IMR-90 (cell line): Measurements from ENCODE around the gene SYNGR1. TPM values are rescaled to one million over a fixed set of nuclear protein-coding genes. Genes with fewer than 3 reads are reported as not detected.

Experiments used
- ATAC-seq: fragments of 200-7000 bp; cut with Tn5 transposase; 2 replicates; pipeline ENCODE4 v1.9.1; 2020; ENCODE audit warnings: low read depth, mild to moderate bottlenecking, moderate library complexity
- BruUV-seq: library from RNA; stranded (reverse); fragments of 400-500 nt; replicated peaks from 2 replicates; lab custom pipeline; 2021; lab: Mats Ljungman, UMichigan
- CTCF ChIA-PET: fragments of 300-600 bp; formaldehyde crosslinking; extraction: SDS; loops from one replicate; lab custom pipeline; 2021; ENCODE audit warnings: antibody characterized with exemption; lab: Yijun Ruan, JAX
- POLR2A ChIA-PET: fragments of 300-600 bp; sonication (Branson Sonifier 250); formaldehyde crosslinking; loops from one replicate; lab custom pipeline; 2022; ENCODE audit warnings: antibody characterized with exemption; ENCODE audit not compliant: unreplicated experiment; lab: Charles Lee
- DNase-seq: peaks from one replicate; pipeline ENCODE4 v3.0.0; 2013
- H2AFZ ChIP-seq: replicated peaks from 2 replicates; pipeline ENCODE3; 2013; ENCODE audit warnings: low read length, mild to moderate bottlenecking; ENCODE audit not compliant: poor library complexity
- H2AK5ac ChIP-seq: 2 replicates; pipeline ENCODE4 v1.6.1; 2013; ENCODE audit warnings: low read depth, low read length, inconsistent platforms
- H2AK9ac ChIP-seq: replicated peaks from 2 replicates; pipeline ENCODE3; 2013; ENCODE audit warnings: mild to moderate bottlenecking, low read depth, low read length, moderate library complexity; ENCODE audit not compliant: poor library complexity
- H2BK120ac ChIP-seq: 2 replicates; pipeline ENCODE4 v1.6.1; 2013; ENCODE audit warnings: low read depth, low read length, inconsistent platforms
- H2BK15ac ChIP-seq: 3 replicates; pipeline ENCODE4 v1.6.1; 2013; ENCODE audit warnings: low read depth, low read length, inconsistent platforms
- H2BK20ac ChIP-seq: 2 replicates; pipeline ENCODE4 v1.6.1; 2013; ENCODE audit warnings: low read depth, mild to moderate bottlenecking, inconsistent platforms, low read length, moderate library complexity
- H2BK5ac ChIP-seq: 2 replicates; pipeline ENCODE4 v1.6.1; 2013; ENCODE audit warnings: mild to moderate bottlenecking, low read depth, low read length, inconsistent platforms; ENCODE audit not compliant: poor library complexity, severe bottlenecking
- H3K14ac ChIP-seq: replicated peaks from 2 replicates; pipeline ENCODE4 v1.6.1; 2013; ENCODE audit warnings: low read depth, low read length, inconsistent platforms
- H3K18ac ChIP-seq: 2 replicates; pipeline ENCODE4 v1.6.1; 2013; ENCODE audit warnings: low read depth, low read length, control low read depth
- H3K23ac ChIP-seq: 2 replicates; pipeline ENCODE4 v1.6.1; 2013; ENCODE audit warnings: low read depth, low read length, inconsistent platforms
- H3K27ac ChIP-seq: 2 replicates; pipeline ENCODE4 v1.5.1; 2013; ENCODE audit warnings: mild to moderate bottlenecking, control low read depth, low read length; ENCODE audit not compliant: insufficient read depth
- H3K27me3 ChIP-seq: 2 replicates; pipeline ENCODE4 v1.6.1; 2013; ENCODE audit warnings: low read length; ENCODE audit not compliant: control insufficient read depth, insufficient read depth
- H3K36me3 ChIP-seq: 2 replicates; pipeline ENCODE4 v1.6.1; 2013; ENCODE audit warnings: low read length, mixed read lengths; ENCODE audit not compliant: control insufficient read depth, insufficient read depth
- H3K4ac ChIP-seq: 2 replicates; pipeline ENCODE4 v1.6.1; 2013; ENCODE audit warnings: low read depth, low read length, inconsistent platforms
- H3K4me1 ChIP-seq: 2 replicates; pipeline ENCODE4 v1.6.1; 2013; ENCODE audit warnings: low read length, mixed read lengths; ENCODE audit not compliant: control insufficient read depth, insufficient read depth
- H3K4me2 ChIP-seq: 2 replicates; pipeline ENCODE4 v1.6.1; 2013; ENCODE audit warnings: low read depth, mild to moderate bottlenecking, control low read depth, low read length, moderate library complexity
- H3K4me3 ChIP-seq: 2 replicates; pipeline ENCODE4 v1.5.1; 2013; ENCODE audit warnings: low read depth, mild to moderate bottlenecking, control low read depth, low read length, moderate library complexity; ENCODE audit not compliant: insufficient read depth
- H3K56ac ChIP-seq: 2 replicates; pipeline ENCODE4 v1.6.1; 2013; ENCODE audit warnings: low read length, inconsistent platforms; ENCODE audit not compliant: insufficient read depth; ENCODE audit errors: extremely low read depth
- H3K79me1 ChIP-seq, 2 experiments: 2 replicates each; pipeline ENCODE4 v1.6.1; 2013; ENCODE audit warnings: low read length in 2 of 2, inconsistent platforms in 1 of 2, low read depth in 1 of 2
- H3K9ac ChIP-seq: 2 replicates; pipeline ENCODE4 v1.6.1; 2013; ENCODE audit warnings: low read depth, low read length, control low read depth
- H3K9me1 ChIP-seq: 2 replicates; pipeline ENCODE4 v1.6.1; 2013; ENCODE audit warnings: low read length, inconsistent platforms; ENCODE audit not compliant: insufficient read depth
- H3K9me3 ChIP-seq: 2 replicates; pipeline ENCODE4 v1.6.1; 2013; ENCODE audit warnings: low read length; ENCODE audit not compliant: control insufficient read depth, insufficient read depth
- H4K20me1 ChIP-seq: 2 replicates; pipeline ENCODE4 v1.6.1; 2013; ENCODE audit warnings: low read length, inconsistent platforms; ENCODE audit not compliant: insufficient read depth
- H4K5ac ChIP-seq: 2 replicates; pipeline ENCODE4 v1.6.1; 2013; ENCODE audit warnings: mild to moderate bottlenecking, low read depth, low read length, control low read depth
- H4K8ac ChIP-seq, 2 experiments: 2 replicates each; pipeline ENCODE4 v1.6.1; 2013; ENCODE audit warnings: low read depth in 2 of 2, low read length in 2 of 2, control low read depth in 1 of 2, inconsistent platforms in 1 of 2
- H4K91ac ChIP-seq: 2 replicates; pipeline ENCODE4 v1.6.1; 2013; ENCODE audit warnings: low read depth, low read length, inconsistent platforms; ENCODE audit not compliant: insufficient read depth
- MAFK ChIP-seq: IDR thresholded peaks from 2 replicates; pipeline ENCODE4 v1.6.1; 2012; ENCODE audit warnings: low read depth, low read length, improper control_type of control experiment
- NFE2L2 ChIP-seq: fragments of 150-350 bp; IDR thresholded peaks from 2 replicates; pipeline ENCODE4 v1.6.1; 2016; ENCODE audit warnings: low read depth, mild to moderate bottlenecking, low read length
- POLR2A ChIP-seq: IDR thresholded peaks from 2 replicates; pipeline ENCODE4 v1.6.1; 2012; ENCODE audit warnings: mild to moderate bottlenecking, low read depth, low read length
- RFX5 ChIP-seq: IDR thresholded peaks from 2 replicates; pipeline ENCODE4 v1.8.0; 2012; ENCODE audit warnings: low read depth, mild to moderate bottlenecking, low read length, moderate library complexity
- WGBS, 2 experiments: methylation state at CpG; one replicate each; pipeline versions ENCODE4 v1.1.5 to v1.1.7; 2013; ENCODE audit warnings: missing lambda C conversion rate in 2 of 2; ENCODE audit not compliant: insufficient read length in 1 of 2; ENCODE audit errors: extremely low coverage in 2 of 2; 5-methylcytosine and 5-hydroxymethylcytosine counted together
- dilution Hi-C: fragments of 300-500 bp; cut with HindIII; formaldehyde crosslinking; loops from one replicate; pipeline ENCODE4 v1.14.3; 2018; ENCODE audit warnings: low sequenced_read_pairs; ENCODE audit not compliant: unreplicated experiment
- in situ Hi-C: fragments of 300-500 bp; cut with MboI; formaldehyde crosslinking; loops from 3 replicates; pipeline ENCODE4 v1.14.3; 2019; ENCODE audit warnings: low sequenced_read_pairs, inconsistent platforms, mixed read lengths
- intact Hi-C: fragments of 100-400 bp; cut with micrococcal nuclease; formaldehyde crosslinking; loops from 2 replicates; pipeline ENCODE4 v1.10.0; 2022
- polyA plus RNA-seq, 3 experiments: library from polyadenylated mRNA; depleted of rRNA; stranded (reverse); fragments of >200 nt; gene quantifications; 2 replicates each; pipeline ENCODE4 v1.2.3, GENCODE V29; 2012; ENCODE audit warnings: low replicate concordance in 1 of 3
- total RNA-seq: library from RNA; depleted of rRNA; stranded (reverse); fragments of >200 nt; gene quantifications from 2 replicates; pipeline ENCODE4 v1.2.3, GENCODE V29; 2012

The SYNGR1 gene
- total and polyA plus RNA-seq, 2 of the 4 experiments (the other 2 are of a cell fraction) = 6.3 to 81.5 TPM

DNA sequence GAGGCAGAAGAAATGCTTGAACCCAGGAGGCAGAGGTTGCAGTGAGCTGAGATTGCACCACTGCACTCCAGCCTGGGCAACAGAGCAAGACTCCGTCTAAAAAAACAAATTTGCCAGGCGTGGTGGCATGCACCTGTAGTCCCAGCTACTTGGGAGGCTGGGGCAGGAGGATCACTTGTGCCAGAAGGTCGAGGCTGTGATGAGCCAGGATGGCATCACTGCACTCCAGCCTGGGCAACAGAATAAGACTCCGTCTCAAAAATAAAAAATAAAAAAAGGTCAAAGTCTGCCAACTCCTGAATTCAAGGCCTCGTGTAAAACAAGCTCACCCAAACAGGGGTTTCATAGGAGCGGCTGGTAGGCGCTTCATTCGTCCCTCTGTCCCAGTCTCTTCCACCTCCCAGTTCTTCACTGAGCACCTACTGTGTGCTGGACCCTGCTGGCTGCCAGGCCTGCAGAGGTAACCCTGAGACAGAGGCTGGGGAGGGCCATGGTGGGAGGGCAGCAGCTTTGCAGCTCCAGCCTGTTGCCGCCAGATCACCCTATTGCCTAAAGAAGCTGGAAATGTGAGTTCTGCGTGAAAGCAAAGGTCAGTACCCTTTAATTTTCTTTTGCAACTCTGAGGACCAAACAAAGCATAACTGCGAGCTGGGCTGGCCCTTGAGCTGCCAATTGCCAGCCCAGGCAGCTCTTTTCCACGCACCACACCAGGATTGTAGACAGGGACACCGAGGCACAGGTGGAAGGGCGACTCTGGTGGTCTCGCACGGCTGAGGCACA is 45.7 kb upstream of the SYNGR1 start:
- H3K14ac ChIP-seq = no peak overlapping the region
- TF ChIP-seq NFE2L2 (no peak), RFX5 (no peak), POLR2A (no peak), MAFK (no peak)
- no peak overlapping the region for H2AK5ac ChIP-seq
- DNase-seq = no peak
- H4K8ac ChIP-seq = no peak overlapping the region
- H2BK120ac ChIP-seq = no peak overlapping the region
- H3K9me3 ChIP-seq = no peaks in the 10 kb centered on the region
- H4K20me1 ChIP-seq = peaks cover 12% of the 10 kb centered on the region
- H2BK20ac ChIP-seq = no peak overlapping the region
- in situ Hi-C loops = loop anchor here (10.0 kb wide), 1 partner anchor 439 kb away; no protein-coding TSS in a partner anchor
- WGBS, 2 experiments = 96% methylated on average over 9 of the region's 16 CpGs; no CpG with 5 or more reads in 1 of the 2 experiments
- no peak overlapping the region for H3K18ac ChIP-seq
- H3K56ac ChIP-seq = no peak overlapping the region
- no TSS peak for BruUV-seq
- H2BK5ac ChIP-seq = no peak overlapping the region
- CTCF ChIA-PET = no interaction called here
- H3K9ac ChIP-seq = no peak overlapping the region
- no peak overlapping the region for H3K4ac ChIP-seq
- dilution Hi-C loops = no loop called here
- no peak overlapping the region for H3K27ac ChIP-seq
- peaks cover 12% of the 10 kb centered on the region for H3K4me1 ChIP-seq
- no peak overlapping the region for H4K91ac ChIP-seq
- no peak overlapping the region for H3K4me3 ChIP-seq
- intact Hi-C loops = no loop called here
- ATAC-seq = no peak
- H3K79me1 ChIP-seq = peaks cover 0 to 7% of the 10 kb centered on the region in 2 experiments; a peak in 2 of 4 replicates
- no peaks in the 10 kb centered on the region for H3K27me3 ChIP-seq
- no peak overlapping the region for H4K5ac ChIP-seq
- no peak overlapping the region for H2AFZ ChIP-seq
- H3K4me2 ChIP-seq = no peak overlapping the region
- peaks cover 18% of the 10 kb centered on the region for H3K36me3 ChIP-seq
- peak overlapping the region; percentile 25 for H2AK9ac ChIP-seq
- POLR2A ChIA-PET = no interaction called here
- H3K23ac ChIP-seq = no peak overlapping the region
- H3K9me1 ChIP-seq = peaks cover 9% of the 10 kb centered on the region; the same call in 1 of the 2 replicates
- no peak overlapping the region for H2BK15ac ChIP-seq
